ENCODE results near the gene CRTAC1.

GRCh38 chr10:98035599-98035998 lies 5.2 kb upstream of the CRTAC1 start:
- TF ChIP-seq RAD21 (IDR thresholded peaks at IDR 0.05; ENCODE audit: low read length) = no peak
- TF ChIP-seq SIN3A (IDR thresholded peaks at IDR 0.05; ENCODE audit: borderline replicate concordance, low read depth, low read length) = no peak
- no peak for TF ChIP-seq NRF1 (IDR thresholded peaks at IDR 0.05; ENCODE audit: low read depth, low read length)
- no peak for TF ChIP-seq FOXJ3 (CRISPR knock-in tag; IDR thresholded peaks at IDR 0.05)
- no peak for TF ChIP-seq CTCF (IDR thresholded peaks at IDR 0.05)
- no peak for TF ChIP-seq RXRA (IDR thresholded peaks at IDR 0.05; ENCODE audit: borderline replicate concordance, low read depth)
- no peak for TF ChIP-seq NFIC (IDR thresholded peaks at IDR 0.05; ENCODE audit: borderline replicate concordance)
- no peak for TF ChIP-seq RFX5 (IDR thresholded peaks at IDR 0.05; ENCODE audit: low read length)
- TF ChIP-seq TAF1 (IDR thresholded peaks at IDR 0.05; ENCODE audit: borderline replicate concordance, low read depth, low read length) = no peak
- no peak for TF ChIP-seq EP300 (IDR thresholded peaks at IDR 0.05; ENCODE audit: borderline replicate concordance in 1 of 2, low read depth in 1 of 2, low read length in 1 of 2)
- TF ChIP-seq SMC3 (IDR thresholded peaks at IDR 0.05; ENCODE audit: low read depth, low read length) = no peak
- TF ChIP-seq USF2 (IDR thresholded peaks at IDR 0.05; ENCODE audit: borderline replicate concordance, low read depth, low read length) = no peak
- TF ChIP-seq YY1 (IDR thresholded peaks at IDR 0.05; ENCODE audit: low read depth) = no peak
